HL-60/S4 treated with phorbol 12-myristate 13-acetate at 8.2 ng/mL for 4 days and 3 days (cell line): Measurements from ENCODE around the gene PDHA2.
"Not testable (repeated sequence)": the region's sequence is repeated elsewhere in the genome, so short reads cannot be mapped to it uniquely, and the experiment has no call there.

Experiments used
- in situ Hi-C: fragments of 300-500 bp; cut with MboI; formaldehyde crosslinking; loops from 2 replicates; pipeline ENCODE4 v1.15.0; 2022; ENCODE audit warnings: low sequenced_read_pairs

PDHA2 gene

GRCh38 chr4:95839891-95840290 lies at the start of gene PDHA2:
Gene PDHA2, plus strand, starts transcription at chr4:95840093. Its CDS starts 58 bp downstream, at chr4:95840151.
- in situ Hi-C loops, result no loop called here

GRCh38 chr4:95798003-95798402 lies 41.9 kb upstream of the PDHA2 start:
- in situ Hi-C loops, result no loop called here

GRCh38 chr4:95798727-95799126 lies 41.2 kb upstream of the PDHA2 start:
- in situ Hi-C loops, result no loop called here

GRCh38 chr4:95821867-95822266 lies 18.0 kb upstream of the PDHA2 start:
- in situ Hi-C loops, result no loop called here

DNA sequence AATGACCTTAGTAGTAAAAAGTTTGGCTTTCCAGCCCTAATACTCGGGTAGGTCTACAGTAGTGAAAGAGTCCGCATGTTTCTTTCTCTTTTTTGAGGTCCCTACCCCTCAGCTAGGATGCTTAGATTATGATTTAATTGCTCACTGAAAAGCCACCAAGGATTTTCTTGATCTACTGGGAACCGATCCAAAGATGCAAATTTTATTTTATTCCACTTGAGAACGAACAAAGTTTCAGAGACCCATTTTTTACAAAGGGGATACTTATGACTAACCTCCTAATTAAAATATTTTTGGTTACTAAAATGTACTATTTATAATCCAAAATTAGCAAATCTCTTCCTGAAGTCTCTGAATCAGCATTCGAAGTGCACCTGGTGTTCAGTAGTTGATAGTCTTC lies 14.3 kb upstream of the PDHA2 start:
- in situ Hi-C loops, result no loop called here

DNA sequence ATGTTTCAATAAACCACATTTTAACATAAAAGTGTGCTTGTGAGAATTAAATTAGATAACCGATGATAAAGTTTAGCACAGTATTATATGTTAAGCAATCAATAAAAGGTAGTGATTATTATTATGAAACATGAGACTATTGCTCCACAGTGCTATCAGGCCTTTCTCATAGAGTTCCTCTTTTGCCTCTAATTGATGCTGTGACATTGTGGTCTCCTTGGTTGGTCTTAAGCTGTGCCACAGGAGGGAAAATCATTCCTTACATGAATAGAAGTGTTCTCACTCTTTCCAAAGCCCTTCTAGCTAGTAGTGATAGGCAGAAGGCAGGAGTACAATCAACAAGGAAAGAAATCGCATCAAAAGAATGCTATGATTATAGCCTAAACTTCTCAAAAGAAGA lies 9.2 kb upstream of the PDHA2 start:
- in situ Hi-C loops, result no loop called here

DNA sequence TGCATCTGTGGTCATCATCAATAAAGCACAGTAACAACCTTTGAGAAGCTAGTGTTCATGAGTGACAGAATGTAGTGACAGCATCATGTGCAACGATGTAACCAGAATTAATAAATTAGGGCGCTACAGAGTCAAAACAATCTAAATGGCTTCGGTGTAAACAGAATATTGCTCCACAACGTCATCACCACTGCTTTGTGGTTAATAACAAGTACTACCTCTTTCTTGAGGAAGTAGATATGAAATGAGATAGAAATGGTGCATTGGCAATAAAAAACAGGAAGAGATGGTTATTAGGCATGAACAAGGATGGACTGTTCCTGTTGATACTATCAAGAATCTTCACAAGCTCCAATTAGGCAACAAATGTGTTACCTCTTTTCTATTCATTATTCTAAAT lies 8.7 kb upstream of the PDHA2 start:
- in situ Hi-C loops, result no loop called here

- in situ Hi-C loops, result no loop called here
Observed at GRCh38 chr4:95833711-95834194, 6.1 kb upstream of the PDHA2 start.

DNA sequence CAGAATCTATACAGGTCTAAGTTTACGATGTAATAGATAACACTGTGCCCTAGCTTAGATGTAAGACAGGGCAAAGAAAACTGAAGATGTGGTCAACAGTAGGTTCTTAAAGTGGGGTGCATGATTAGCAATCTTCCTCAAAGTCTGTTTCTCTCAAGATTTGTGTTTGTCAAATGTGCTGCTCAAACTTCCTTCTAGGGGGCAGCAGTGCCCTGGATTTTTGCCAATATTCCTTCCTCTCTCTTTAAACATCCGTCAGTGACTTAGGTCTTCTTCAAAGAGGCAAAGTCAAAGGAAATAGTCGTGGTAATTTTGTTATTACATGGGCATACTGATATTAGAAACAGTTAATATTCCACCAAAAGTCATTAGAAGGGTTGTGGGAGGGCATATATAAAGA lies 4.2 kb upstream of the PDHA2 start:
- in situ Hi-C loops, result no loop called here

DNA sequence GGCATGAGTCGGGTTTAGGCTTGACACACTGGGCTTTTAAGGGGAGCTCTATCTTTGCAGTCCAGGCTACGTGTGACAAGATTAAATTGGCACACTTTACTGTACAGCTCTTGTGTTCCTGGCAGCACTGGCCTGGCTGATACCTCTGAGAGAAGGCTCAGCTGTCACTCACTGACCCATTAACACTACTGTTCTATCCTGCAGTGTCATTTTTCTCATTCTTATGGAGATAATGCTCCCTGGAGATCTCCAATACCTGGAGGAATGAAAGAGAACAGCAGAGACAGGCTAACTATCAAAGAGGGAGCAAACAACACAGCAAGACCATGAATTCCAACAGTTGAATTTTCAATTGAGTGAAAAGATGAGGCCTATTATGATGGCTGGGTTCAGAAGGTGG lies 1.7 kb upstream of the PDHA2 start:
- in situ Hi-C loops, result no loop called here

DNA sequence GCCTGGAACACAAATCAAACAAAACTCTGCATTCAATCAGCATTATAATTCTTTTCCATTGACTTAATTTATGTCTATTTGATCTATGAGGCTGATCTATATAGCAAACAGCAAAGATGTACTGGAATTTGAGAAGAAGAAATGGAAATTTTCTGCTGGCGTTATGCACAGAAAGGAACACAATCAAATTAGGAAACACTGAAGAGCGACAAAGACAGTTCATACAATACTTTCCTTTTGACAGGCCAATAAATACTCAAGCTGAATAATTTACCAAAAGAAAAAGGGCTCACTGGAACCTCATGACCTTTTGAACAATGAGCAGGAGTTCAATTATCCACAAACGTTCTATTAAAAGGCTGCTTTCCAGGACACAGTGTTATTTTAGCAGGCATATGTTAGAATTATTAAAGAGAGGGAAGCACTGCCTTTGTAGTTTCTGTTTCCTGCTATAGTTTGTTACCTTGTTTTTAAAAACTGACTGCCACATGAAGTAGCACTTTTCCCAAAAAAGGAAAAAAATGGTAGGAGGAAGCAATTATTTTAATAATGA lies 8.1 kb downstream of the PDHA2 start:
- in situ Hi-C loops, result no loop called here

- in situ Hi-C loops, result no loop called here
Observed at GRCh38 chr4:95850161-95850560, 10.3 kb downstream of the PDHA2 start.

DNA sequence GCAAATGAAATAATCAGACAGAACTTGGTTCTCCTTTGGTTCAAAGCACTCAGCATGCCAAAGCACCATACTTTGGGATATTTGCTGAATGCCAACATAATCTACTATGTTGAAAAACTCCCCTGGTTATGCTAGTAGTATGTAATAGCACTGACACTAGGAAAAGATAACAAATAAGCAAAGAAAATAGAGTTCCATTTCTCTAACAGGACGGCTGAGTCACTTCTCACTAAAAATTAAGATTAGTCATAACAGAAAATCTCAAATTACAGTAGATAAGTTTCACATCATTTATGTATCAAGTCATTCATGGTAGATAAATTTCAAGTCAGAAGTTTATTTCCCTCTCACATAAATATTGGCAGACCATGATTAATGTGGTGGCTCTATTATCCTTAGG lies 17.9 kb downstream of the PDHA2 start:
- in situ Hi-C loops, result no loop called here

GRCh38 chr4:95867919-95868318 lies 28.0 kb downstream of the PDHA2 start:
- in situ Hi-C loops, result no loop called here

GRCh38 chr4:95869414-95869813 lies 29.5 kb downstream of the PDHA2 start:
- in situ Hi-C loops, result not testable (repeated sequence)

- in situ Hi-C loops, result no loop called here
Observed at GRCh38 chr4:95869961-95870500, 30.1 kb downstream of the PDHA2 start.

DNA sequence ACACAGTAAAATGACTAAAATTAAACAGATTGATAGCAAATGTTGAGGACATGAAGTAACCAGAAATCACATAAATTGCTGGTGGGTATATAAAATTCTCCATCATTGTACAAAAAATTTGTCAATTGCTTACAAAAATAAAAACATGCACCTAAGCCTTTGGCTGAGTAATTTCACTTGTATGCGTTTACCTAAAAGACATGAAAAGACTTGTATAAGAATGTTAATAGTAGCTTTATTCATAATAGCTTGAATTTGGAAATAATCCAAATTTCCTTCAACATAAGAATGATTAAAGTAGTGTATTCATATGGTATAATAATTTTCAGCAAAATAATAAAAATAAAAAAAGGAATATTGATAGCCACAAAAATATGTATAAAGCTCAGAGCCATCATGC lies 37.7 kb downstream of the PDHA2 start:
- in situ Hi-C loops, result no loop called here

GRCh38 chr4:95887551-95887950 lies 47.7 kb downstream of the PDHA2 start:
- in situ Hi-C loops, result no loop called here

DNA sequence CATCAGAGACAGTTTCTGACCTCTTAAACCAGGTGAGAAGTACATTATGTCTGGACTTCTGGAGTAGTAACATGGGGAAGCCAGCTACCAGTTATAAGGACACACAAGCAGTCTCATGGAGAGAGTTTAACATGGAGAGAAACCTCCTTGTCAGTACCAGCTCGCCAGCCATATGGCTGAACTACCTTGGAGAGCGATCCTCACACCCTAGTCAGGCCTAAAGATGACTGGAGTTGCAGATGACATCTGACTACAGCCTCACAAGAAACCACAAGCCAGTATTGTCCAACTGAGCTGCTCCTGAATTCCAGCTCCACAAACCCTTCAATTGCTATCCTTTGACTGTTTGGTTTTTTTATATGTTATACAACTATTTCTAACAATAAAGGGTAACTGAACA lies 49.8 kb downstream of the PDHA2 start:
- in situ Hi-C loops, result no loop called here
